ENCODE measurements around the gene CYP19A1.

DNA sequence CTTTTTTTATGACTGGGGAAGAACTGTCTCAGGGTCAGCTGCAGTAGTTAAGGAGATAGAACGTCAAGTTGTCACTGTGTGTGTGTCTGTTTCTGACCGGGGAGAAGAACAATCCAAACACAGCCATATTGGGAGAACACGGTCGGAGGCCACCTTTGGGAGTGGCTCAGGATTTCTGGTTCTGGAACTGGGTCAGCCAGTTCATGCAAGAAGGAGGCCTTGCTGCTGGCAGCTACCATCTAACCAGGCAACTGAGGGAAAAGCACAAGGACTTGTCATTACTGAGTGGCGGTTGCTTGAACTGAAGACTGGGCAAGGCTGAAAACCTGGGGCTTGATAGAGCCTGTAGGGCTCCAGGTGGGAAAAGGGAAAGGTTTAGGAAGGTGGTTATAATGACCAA lies 27.7 kb upstream of the CYP19A1 start:
- TF ChIP-seq, protein P1, sequence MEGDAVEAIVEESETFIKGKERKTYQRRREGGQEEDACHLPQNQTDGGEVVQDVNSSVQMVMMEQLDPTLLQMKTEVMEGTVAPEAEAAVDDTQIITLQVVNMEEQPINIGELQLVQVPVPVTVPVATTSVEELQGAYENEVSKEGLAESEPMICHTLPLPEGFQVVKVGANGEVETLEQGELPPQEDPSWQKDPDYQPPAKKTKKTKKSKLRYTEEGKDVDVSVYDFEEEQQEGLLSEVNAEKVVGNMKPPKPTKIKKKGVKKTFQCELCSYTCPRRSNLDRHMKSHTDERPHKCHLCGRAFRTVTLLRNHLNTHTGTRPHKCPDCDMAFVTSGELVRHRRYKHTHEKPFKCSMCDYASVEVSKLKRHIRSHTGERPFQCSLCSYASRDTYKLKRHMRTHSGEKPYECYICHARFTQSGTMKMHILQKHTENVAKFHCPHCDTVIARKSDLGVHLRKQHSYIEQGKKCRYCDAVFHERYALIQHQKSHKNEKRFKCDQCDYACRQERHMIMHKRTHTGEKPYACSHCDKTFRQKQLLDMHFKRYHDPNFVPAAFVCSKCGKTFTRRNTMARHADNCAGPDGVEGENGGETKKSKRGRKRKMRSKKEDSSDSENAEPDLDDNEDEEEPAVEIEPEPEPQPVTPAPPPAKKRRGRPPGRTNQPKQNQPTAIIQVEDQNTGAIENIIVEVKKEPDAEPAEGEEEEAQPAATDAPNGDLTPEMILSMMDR (IDR thresholded peaks at IDR 0.05) = no peak
- TF ChIP-seq, protein P2, sequence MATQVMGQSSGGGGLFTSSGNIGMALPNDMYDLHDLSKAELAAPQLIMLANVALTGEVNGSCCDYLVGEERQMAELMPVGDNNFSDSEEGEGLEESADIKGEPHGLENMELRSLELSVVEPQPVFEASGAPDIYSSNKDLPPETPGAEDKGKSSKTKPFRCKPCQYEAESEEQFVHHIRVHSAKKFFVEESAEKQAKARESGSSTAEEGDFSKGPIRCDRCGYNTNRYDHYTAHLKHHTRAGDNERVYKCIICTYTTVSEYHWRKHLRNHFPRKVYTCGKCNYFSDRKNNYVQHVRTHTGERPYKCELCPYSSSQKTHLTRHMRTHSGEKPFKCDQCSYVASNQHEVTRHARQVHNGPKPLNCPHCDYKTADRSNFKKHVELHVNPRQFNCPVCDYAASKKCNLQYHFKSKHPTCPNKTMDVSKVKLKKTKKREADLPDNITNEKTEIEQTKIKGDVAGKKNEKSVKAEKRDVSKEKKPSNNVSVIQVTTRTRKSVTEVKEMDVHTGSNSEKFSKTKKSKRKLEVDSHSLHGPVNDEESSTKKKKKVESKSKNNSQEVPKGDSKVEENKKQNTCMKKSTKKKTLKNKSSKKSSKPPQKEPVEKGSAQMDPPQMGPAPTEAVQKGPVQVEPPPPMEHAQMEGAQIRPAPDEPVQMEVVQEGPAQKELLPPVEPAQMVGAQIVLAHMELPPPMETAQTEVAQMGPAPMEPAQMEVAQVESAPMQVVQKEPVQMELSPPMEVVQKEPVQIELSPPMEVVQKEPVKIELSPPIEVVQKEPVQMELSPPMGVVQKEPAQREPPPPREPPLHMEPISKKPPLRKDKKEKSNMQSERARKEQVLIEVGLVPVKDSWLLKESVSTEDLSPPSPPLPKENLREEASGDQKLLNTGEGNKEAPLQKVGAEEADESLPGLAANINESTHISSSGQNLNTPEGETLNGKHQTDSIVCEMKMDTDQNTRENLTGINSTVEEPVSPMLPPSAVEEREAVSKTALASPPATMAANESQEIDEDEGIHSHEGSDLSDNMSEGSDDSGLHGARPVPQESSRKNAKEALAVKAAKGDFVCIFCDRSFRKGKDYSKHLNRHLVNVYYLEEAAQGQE (IDR thresholded peaks at IDR 0.05; ENCODE audit: insufficient read depth in 1 of 2, low read depth in 2 of 2, low read length in 1 of 2) = no peak
- no peak for TF ChIP-seq POLR2AphosphoS5 (IDR thresholded peaks at IDR 0.05; ENCODE audit: low read depth, low read length)
